Measurements from ENCODE around the gene LRRC34. TPM values are rescaled to one million over a fixed set of nuclear protein-coding genes. Genes with fewer than 3 reads are reported as not detected.

The LRRC34 gene
- total and polyA plus RNA-seq, 9 of the 15 experiments (the other 6 are each of a cell fraction or from before 2014, with no cell fraction given): 0.17 to 0.30 TPM; not detected in 7

GRCh38 chr3:169746924-169747323 is 65.8 kb downstream of the LRRC34 start:
- BruUV-seq (replicated peaks): no TSS peak
- ATAC-seq (no peak), FAIRE-seq (no peak), DNase-seq (ENCODE audit: extremely low read depth in 1 of 4, low spot score in 3 of 4) (no peak)
- intact Hi-C loops (cut with micrococcal nuclease): loop anchor here (10.0 kb wide), 3 partner anchors 532 to 1532 kb away; no protein-coding TSS in a partner anchor
- Histone ChIP-seq H3K9me1 (ENCODE audit: control insufficient read depth, insufficient read depth, low read length) (no peaks in the 10 kb centered on the region), H3K36me3 (ENCODE audit: control insufficient read depth, insufficient read depth, low read length) (no peaks in the 10 kb centered on the region), H3K4me2 (ENCODE audit: insufficient read depth, low read length) (no peak overlapping the region), H3K79me2 (ENCODE audit: control insufficient read depth, insufficient read depth, low read length) (no peaks in the 10 kb centered on the region), H3K9me3 (replicated peaks; ENCODE audit: control insufficient read depth, insufficient read depth, low read depth, low read length) (no peaks in the 10 kb centered on the region), H3K9ac (ENCODE audit: insufficient read depth in 1 of 2, low read depth in 2 of 2, low read length in 2 of 2) (no peak overlapping the region), H4K20me1 (replicated peaks; ENCODE audit: control insufficient read depth, insufficient read depth, low read length) (no peaks in the 10 kb centered on the region), H3K27me3 (ENCODE audit: control insufficient read depth in 2 of 2, insufficient read depth in 2 of 2, low read length in 2 of 2) (peaks cover 3 to 8% of the 10 kb centered on the region in 2 experiments; a peak in 3 of 5 replicates), H3K4me1 (replicated peaks in 1 of 2; ENCODE audit: control insufficient read depth in 2 of 2, insufficient read depth in 2 of 2, low read length in 2 of 2) (peaks cover 3 to 7% of the 10 kb centered on the region in 2 experiments; a peak in 3 of 5 replicates), H3K4me3 (no peak overlapping the region), H3K27ac (ENCODE audit: extremely low read depth, low read depth, low read length) (no peak overlapping the region), H2AFZ (ENCODE audit: low read depth, low read length) (peak overlapping the region; percentile 53; the same call in 1 of the 2 replicates)
- POLR2A ChIA-PET: interaction anchor here (1.9 kb wide), 1 partner anchor 17 kb away, joined by 8 read pairs; no protein-coding TSS in a partner anchor
- in situ Hi-C loops (cut with MboI): loop anchor here (10.0 kb wide), 1 partner anchor 602 kb away; no protein-coding TSS in a partner anchor
- 13% methylated on average over 6 of the region's 6 CpGs for WGBS (ENCODE audit: insufficient coverage, low coverage, missing lambda C conversion rate)
- TF ChIP-seq ZNF431 (CRISPR knock-in tag; IDR thresholded peaks at IDR 0.05): no peak
- no peak for TF ChIP-seq ZFP36 (IDR thresholded peaks at IDR 0.05; ENCODE audit: low read depth, low read length, partially characterized antibody)
- TF ChIP-seq HDAC2 (IDR thresholded peaks at IDR 0.05): no peak
- no peak for TF ChIP-seq THAP12 (CRISPR knock-in tag; IDR thresholded peaks at IDR 0.05)
- TF ChIP-seq ZNF197 (CRISPR knock-in tag; IDR thresholded peaks at IDR 0.05; ENCODE audit: low read depth): no peak
- no peak for TF ChIP-seq HES1 (IDR thresholded peaks at IDR 0.05; ENCODE audit: low read depth)
- TF ChIP-seq ZKSCAN3 (CRISPR knock-in tag; IDR thresholded peaks at IDR 0.05): no peak
- TF ChIP-seq RFX1 (IDR thresholded peaks at IDR 0.05): no peak
- TF ChIP-seq MBD1 (CRISPR knock-in tag; IDR thresholded peaks at IDR 0.05): no peak
- no peak for TF ChIP-seq SREBF2 (CRISPR knock-in tag; IDR thresholded peaks at IDR 0.05)
- TF ChIP-seq ZNF175 (CRISPR knock-in tag; IDR thresholded peaks at IDR 0.05; ENCODE audit: low read depth): no peak
- CTCF ChIA-PET (ENCODE audit: low intra/inter-chr PET ratio): no interaction called here
